GM06990 (cell line): ENCODE measurements around the gene ANXA2.

ENCODE experiments used
- DNase-seq: peaks from one replicate; pipeline ENCODE4 v3.0.0-alpha.2; 2011; ENCODE audit not compliant: insufficient read length; ENCODE audit errors: extremely low read depth
- H3K27me3 ChIP-seq: replicated peaks from 2 replicates; pipeline ENCODE4 v1.6.0; 2011; ENCODE audit warnings: low read length; ENCODE audit not compliant: control insufficient read depth, insufficient read depth
- H3K36me3 ChIP-seq: 2 replicates; pipeline ENCODE4 v1.5.1; 2011; ENCODE audit warnings: low read length; ENCODE audit not compliant: control insufficient read depth, insufficient read depth
- H3K4me3 ChIP-seq: replicated peaks from 2 replicates; pipeline ENCODE4 v1.5.1; 2011; ENCODE audit warnings: low read depth, mild to moderate bottlenecking, control low read depth, low read length
- TF ChIP-seq, protein P1 (sequence below): IDR thresholded peaks from 2 replicates; pipeline ENCODE4 v1.5.1; 2011; ENCODE audit warnings: low read length, control low read depth, mild to moderate bottlenecking, inconsistent platforms; ENCODE audit not compliant: insufficient read depth, poor library complexity, severe bottlenecking

ANXA2 gene

DNA sequence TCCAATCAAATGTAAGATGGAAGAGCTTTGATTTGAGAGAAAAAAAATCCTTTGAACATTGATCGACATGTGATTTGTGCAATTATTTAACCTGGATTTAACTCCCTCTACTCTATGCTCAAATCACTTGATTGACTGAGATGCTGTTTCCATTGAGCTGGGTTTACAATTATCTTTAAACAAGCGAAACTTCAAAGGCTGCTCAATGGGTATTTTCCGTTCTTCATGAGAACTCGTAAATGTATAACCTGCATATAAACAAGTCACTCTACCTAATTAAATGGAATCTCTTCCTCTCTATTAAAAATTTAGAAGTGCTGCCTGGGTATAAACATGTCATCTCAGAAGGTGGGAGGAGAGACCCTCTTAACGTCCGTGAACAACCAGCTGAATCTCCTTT is 71.9 kb downstream of the ANXA2 start:
- no peak for DNase-seq
- H3K27me3 ChIP-seq, result peaks cover 2% of the 10 kb centered on the region
- TF ChIP-seq, protein P1, sequence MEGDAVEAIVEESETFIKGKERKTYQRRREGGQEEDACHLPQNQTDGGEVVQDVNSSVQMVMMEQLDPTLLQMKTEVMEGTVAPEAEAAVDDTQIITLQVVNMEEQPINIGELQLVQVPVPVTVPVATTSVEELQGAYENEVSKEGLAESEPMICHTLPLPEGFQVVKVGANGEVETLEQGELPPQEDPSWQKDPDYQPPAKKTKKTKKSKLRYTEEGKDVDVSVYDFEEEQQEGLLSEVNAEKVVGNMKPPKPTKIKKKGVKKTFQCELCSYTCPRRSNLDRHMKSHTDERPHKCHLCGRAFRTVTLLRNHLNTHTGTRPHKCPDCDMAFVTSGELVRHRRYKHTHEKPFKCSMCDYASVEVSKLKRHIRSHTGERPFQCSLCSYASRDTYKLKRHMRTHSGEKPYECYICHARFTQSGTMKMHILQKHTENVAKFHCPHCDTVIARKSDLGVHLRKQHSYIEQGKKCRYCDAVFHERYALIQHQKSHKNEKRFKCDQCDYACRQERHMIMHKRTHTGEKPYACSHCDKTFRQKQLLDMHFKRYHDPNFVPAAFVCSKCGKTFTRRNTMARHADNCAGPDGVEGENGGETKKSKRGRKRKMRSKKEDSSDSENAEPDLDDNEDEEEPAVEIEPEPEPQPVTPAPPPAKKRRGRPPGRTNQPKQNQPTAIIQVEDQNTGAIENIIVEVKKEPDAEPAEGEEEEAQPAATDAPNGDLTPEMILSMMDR, result no peak
- H3K4me3 ChIP-seq, result no peak overlapping the region
- H3K36me3 ChIP-seq, result no peaks in the 10 kb centered on the region

DNA sequence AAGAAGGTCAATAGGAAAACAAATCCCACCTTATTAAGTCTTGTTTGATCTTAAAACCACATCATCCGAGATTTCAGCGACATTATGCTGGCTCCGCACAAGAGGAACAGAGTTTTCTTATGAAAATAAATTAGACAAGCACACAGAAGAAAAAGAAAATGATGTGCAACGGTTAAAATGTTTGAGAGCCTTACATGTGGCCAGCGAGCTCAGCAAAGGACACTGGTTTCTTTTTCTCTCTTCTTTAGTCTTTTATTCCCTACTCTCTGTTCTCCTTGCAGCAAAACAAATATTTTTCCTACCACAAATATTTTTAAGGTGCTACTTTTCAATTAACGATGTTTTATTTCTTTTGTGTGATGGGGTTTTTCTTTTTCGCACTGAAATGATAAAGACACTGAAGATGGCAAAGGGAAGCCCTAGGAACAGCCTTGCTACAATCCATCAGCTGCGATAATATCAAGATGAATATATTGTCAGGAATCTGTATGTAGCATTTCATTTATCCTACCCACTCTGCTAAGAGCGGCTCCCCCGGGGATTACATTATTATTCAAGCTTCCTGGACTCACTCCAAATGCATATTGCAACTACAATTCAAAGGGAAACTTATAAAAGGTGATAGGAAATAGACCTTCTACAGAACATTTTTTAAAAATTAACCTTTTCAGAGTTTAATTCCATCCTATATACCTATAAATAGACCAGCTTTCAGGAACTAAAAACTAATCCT is 72.9 kb downstream of the ANXA2 start:
- peaks cover 2% of the 10 kb centered on the region for H3K27me3 ChIP-seq
- H3K4me3 ChIP-seq, result no peak overlapping the region
- no peaks in the 10 kb centered on the region for H3K36me3 ChIP-seq
- no peak for DNase-seq
- TF ChIP-seq, protein P1, result no peak

DNA sequence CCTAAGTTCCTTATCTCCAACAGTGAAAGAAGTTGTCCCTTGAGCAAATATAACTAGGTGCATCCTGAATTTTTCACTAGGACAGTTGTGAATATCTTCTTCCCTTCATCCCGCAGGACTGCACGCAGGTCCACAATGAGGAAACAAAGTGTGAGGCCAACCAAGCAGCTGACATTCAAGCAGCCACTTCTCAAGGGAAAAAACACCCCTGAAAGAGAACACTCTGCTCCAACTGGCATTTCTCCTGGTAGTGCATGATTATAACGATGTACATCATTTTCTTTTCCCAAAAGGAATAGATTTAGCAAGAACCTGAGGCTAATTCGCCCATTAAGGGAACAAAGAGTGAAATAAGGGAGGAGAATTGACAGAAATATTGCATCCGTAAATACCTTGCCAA is 74.5 kb downstream of the ANXA2 start:
- Histone ChIP-seq H3K27me3 (peaks cover 2% of the 10 kb centered on the region), H3K36me3 (no peaks in the 10 kb centered on the region), H3K4me3 (no peak overlapping the region)
- TF ChIP-seq, protein P1, result no peak
- DNase-seq, result no peak

DNA sequence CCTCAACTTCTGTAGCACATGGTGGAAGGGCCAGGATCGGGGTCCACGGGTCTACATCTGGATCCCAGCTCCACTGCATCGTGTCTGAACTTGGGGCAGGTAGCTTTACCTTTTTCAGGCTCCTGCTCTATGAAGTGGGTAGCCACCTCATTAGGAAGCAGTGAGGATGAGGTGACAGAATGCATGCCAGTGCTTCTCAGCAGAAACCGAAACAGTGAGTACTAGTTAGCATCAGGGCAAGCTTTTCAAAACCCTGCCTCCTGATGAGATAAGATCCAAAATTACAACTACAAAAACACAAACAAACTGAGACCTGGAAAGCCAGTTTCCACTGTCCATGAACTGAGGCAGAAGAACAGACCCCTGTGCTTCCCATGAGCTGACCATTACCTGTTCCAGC is 77.4 kb downstream of the ANXA2 start:
- no peaks in the 10 kb centered on the region; the same call in 1 of the 2 replicates for H3K27me3 ChIP-seq
- no peak overlapping the region for H3K4me3 ChIP-seq

DNA sequence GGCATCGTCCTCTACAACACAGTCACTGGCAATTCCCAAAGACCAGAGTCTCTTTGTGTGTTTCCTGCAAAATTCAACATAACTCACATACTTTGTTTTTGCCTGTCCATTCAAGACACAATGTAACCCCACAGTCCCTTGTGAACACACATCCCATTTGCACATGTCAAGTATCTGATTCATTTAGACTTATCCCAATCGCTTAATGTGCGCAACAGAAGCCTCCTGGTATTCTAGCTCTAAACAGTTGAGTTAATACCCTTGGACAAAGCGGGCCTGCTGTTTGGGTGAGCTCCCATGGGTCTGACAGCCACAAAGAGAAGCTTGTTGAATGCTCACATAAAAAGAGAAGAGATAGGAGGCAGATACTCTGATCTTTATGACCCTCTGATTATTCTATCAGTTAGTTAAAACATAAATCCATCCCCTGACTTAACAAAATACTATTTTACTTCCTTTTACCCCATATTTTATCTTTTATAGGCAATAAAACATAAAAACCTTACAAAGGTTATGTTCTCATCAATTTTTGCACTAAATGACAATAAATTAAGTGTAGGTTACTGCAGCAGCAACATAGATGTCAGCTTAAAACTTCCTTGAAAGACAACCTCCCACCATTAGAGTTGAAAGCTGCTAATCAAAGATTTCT is 79.4 kb downstream of the ANXA2 start:
- no peak for DNase-seq
- no peaks in the 10 kb centered on the region for H3K36me3 ChIP-seq
- TF ChIP-seq, protein P1, result no peak
- no peak overlapping the region for H3K4me3 ChIP-seq
- no peaks in the 10 kb centered on the region; the same call in 1 of the 2 replicates for H3K27me3 ChIP-seq

More for the DNA sequence above, 77.4 kb downstream of the ANXA2 start:
- no peak for DNase-seq
- TF ChIP-seq, protein P1, result no peak
- H3K36me3 ChIP-seq, result no peaks in the 10 kb centered on the region

DNA sequence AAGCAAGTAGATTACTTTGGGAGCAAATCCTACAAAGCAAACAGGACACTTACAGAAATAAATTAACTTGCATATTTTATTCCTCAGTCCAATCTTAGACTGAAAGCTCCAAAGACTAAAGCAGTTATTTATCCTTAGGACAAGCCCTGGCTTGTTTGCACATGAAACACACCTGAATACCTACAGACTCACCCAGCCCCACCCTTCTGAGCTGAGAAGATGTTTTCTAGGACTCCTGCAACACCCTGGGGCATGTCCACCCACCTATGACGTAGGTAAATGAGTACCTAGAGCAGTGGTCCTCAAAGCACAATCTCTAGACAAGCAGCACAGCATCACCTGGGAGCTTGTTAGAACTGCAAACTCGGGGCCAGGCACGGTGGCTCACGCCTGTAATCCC is 80.8 kb downstream of the ANXA2 start:
- H3K36me3 ChIP-seq, result no peaks in the 10 kb centered on the region
- H3K27me3 ChIP-seq, result no peaks in the 10 kb centered on the region
- TF ChIP-seq, protein P1, result no peak
- no peak overlapping the region for H3K4me3 ChIP-seq
- DNase-seq, result no peak
